Mesendoderm (in vitro differentiated cells): ENCODE measurements around the gene CHCHD3.

Experiments used
- DNase-seq: peaks from one replicate; pipeline ENCODE4 v3.0.0; 2013
- H2AK5ac ChIP-seq: 2 replicates; pipeline ENCODE4 v1.6.1; 2013; ENCODE audit warnings: low read length, inconsistent platforms
- H2BK120ac ChIP-seq: 2 replicates; pipeline ENCODE4 v1.6.1; 2013; ENCODE audit warnings: low read depth, mild to moderate bottlenecking, low read length, moderate library complexity, mixed read lengths
- H2BK15ac ChIP-seq: replicated peaks from 2 replicates; pipeline ENCODE4 v1.6.1; 2013; ENCODE audit warnings: low read depth, mild to moderate bottlenecking, moderate library complexity
- H2BK5ac ChIP-seq: 2 replicates; pipeline ENCODE4 v1.6.1; 2013; ENCODE audit warnings: low read length, inconsistent platforms
- H3K18ac ChIP-seq: 2 replicates; pipeline ENCODE4 v1.6.1; 2013; ENCODE audit warnings: mild to moderate bottlenecking, low read length, mixed read lengths
- H3K23ac ChIP-seq: one replicate; pipeline ENCODE4 v1.6.1; 2013; ENCODE audit warnings: low read length
- H3K27ac ChIP-seq: 2 replicates; pipeline ENCODE4 v1.5.1; 2013; ENCODE audit warnings: low read depth, mild to moderate bottlenecking, inconsistent platforms, low read length, moderate library complexity
- H3K27me3 ChIP-seq: 2 replicates; pipeline ENCODE4 v1.6.1; 2013; ENCODE audit warnings: low read length, control low read depth, mild to moderate bottlenecking, inconsistent platforms; ENCODE audit not compliant: insufficient read depth, poor library complexity
- H3K36me3 ChIP-seq: 2 replicates; pipeline ENCODE4 v1.6.1; 2013; ENCODE audit warnings: low read length, inconsistent platforms; ENCODE audit not compliant: control insufficient read depth, insufficient read depth
- H3K4ac ChIP-seq: one replicate; pipeline ENCODE4 v1.6.1; 2013; ENCODE audit warnings: low read depth, mild to moderate bottlenecking, low read length, moderate library complexity
- H3K4me1 ChIP-seq: 2 replicates; pipeline ENCODE4 v1.6.1; 2013; ENCODE audit warnings: low read depth, low read length, inconsistent platforms; ENCODE audit not compliant: control insufficient read depth
- H3K4me2 ChIP-seq: 2 replicates; pipeline ENCODE4 v1.6.1; 2013; ENCODE audit warnings: low read length
- H3K4me3 ChIP-seq: 2 replicates; pipeline ENCODE4 v1.5.1; 2013; ENCODE audit warnings: mild to moderate bottlenecking, low read length
- H3K56ac ChIP-seq: one replicate; pipeline ENCODE4 v1.6.1; 2013; ENCODE audit warnings: low read length
- H3K79me1 ChIP-seq: 2 replicates; pipeline ENCODE4 v1.6.1; 2013; ENCODE audit warnings: low read length, inconsistent platforms
- H3K79me2 ChIP-seq: 2 replicates; pipeline ENCODE4 v1.6.1; 2013; ENCODE audit warnings: mild to moderate bottlenecking, low read length; ENCODE audit not compliant: control insufficient read depth, insufficient read depth
- H3K9ac ChIP-seq: 2 replicates; pipeline ENCODE4 v1.6.1; 2013; ENCODE audit warnings: low read length, inconsistent platforms
- H4K5ac ChIP-seq: one replicate; pipeline ENCODE4 v1.6.1; 2013; ENCODE audit warnings: low read length
- H4K8ac ChIP-seq: one replicate; pipeline ENCODE4 v1.6.1; 2013; ENCODE audit warnings: low read depth, mild to moderate bottlenecking, control low read depth, low read length, moderate library complexity
- WGBS: extraction: QIAGEN DNeasy Blood & Tissue Kit; methylation state at CpG from one replicate; pipeline ENCODE4 v1.1.7; 2013; ENCODE audit warnings: low lambda C conversion rate, missing lambda C conversion rate; ENCODE audit not compliant: insufficient coverage; ENCODE audit errors: extremely low coverage; 5-methylcytosine and 5-hydroxymethylcytosine counted together

Gene CHCHD3

DNA sequence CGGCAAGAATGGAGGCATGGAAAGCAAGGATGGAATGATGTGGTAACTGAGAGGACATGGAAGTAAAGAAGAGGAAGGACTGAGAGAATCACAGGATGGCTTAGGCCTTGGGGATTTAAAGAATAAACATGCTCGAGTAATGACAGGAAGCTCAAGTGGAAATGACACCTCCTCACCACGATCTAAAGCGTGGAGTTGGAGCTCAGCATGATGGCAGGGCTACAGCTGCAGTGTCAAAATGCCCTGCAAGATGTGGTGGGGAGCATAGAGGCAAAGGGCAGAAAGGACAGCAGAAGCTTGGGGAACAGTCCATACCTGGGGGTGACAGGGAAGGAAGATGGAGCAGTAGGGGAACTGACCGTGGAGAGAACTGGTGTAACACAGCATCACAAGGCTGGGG lies 276.1 kb downstream of the CHCHD3 start:
- no peak overlapping the region for H3K18ac ChIP-seq
- no CpG with 5 or more reads among the region's 5 CpGs for WGBS
- no peak overlapping the region for H3K4me3 ChIP-seq
- no peaks in the 10 kb centered on the region for H3K36me3 ChIP-seq
- no peak overlapping the region for H4K5ac ChIP-seq
- no peak overlapping the region for H2BK120ac ChIP-seq
- no peak overlapping the region for H3K4me2 ChIP-seq
- no peak overlapping the region for H3K23ac ChIP-seq
- no peak overlapping the region for H4K8ac ChIP-seq
- H2AK5ac ChIP-seq, result no peak overlapping the region
- no peak overlapping the region for H3K56ac ChIP-seq
- DNase-seq, result no peak
- no peak overlapping the region for H3K27ac ChIP-seq
- H3K79me2 ChIP-seq, result no peaks in the 10 kb centered on the region
- H3K4me1 ChIP-seq, result no peaks in the 10 kb centered on the region
- no peak overlapping the region for H2BK5ac ChIP-seq
- H3K9ac ChIP-seq, result no peak overlapping the region
- no peak overlapping the region for H3K4ac ChIP-seq
- no peaks in the 10 kb centered on the region for H3K79me1 ChIP-seq
- H2BK15ac ChIP-seq, result no peak overlapping the region
- H3K27me3 ChIP-seq, result no peaks in the 10 kb centered on the region

DNA sequence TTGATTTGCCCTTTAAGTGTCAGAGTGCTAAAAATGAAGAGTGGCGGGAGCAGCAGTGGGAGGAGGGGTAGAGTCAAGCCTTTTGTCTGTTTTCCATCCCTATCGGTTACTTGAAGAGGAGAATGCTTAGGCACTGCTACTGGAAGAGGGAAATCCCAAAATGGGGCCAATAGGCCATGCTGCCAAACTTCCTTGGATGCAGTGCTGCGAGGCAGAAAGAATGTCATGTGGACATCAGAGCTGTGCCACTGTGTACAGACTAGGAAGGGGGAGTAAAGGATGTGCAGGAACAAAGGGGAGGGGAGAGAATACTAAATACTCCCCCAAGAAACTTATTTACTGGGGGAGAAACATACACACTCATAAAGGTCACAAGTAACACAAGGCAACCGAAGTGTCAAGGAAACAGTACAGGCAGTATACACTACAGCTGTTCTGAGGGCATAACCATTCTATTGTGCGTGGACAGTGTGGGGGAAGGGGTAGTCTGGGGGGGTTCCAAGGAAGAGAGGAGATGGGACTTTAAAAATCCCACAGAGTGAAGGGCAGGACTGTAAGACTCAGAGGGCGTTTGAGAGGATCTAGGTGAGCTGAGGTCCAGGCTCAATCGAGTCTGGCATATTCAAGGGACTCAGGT lies 276.9 kb downstream of the CHCHD3 start:
- Histone ChIP-seq H2BK120ac (no peak overlapping the region), H3K4me2 (no peak overlapping the region), H2AK5ac (no peak overlapping the region), H2BK15ac (no peak overlapping the region), H3K9ac (no peak overlapping the region), H4K8ac (no peak overlapping the region), H2BK5ac (no peak overlapping the region), H3K79me2 (no peaks in the 10 kb centered on the region), H3K27me3 (no peaks in the 10 kb centered on the region), H3K27ac (no peak overlapping the region), H3K23ac (no peak overlapping the region), H4K5ac (no peak overlapping the region), H3K4me1 (no peaks in the 10 kb centered on the region), H3K4ac (no peak overlapping the region), H3K4me3 (no peak overlapping the region), H3K36me3 (no peaks in the 10 kb centered on the region), H3K56ac (no peak overlapping the region), H3K79me1 (no peaks in the 10 kb centered on the region), H3K18ac (no peak overlapping the region)
- no CpG with 5 or more reads among the region's 7 CpGs for WGBS
- no peak for DNase-seq

DNA sequence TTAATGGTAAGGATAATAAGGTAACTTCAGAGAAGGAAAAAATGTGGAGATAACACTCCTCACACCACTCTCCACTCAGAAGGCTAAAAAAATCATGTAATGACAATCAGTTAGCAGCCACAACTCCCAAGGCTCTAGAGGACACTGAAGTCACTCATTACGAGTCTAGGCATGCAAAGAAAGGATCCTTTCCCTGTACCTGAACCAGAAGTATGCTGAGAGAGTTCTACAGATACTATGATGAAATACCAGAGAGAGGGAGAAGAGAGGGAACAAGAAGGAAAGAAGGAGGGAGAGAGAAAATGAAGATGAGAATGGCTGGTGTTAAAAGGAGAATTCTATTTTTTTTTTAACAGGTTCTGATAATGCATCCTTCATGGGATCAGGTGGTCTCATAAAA lies 281.4 kb downstream of the CHCHD3 start:
- Histone ChIP-seq H3K79me2 (no peaks in the 10 kb centered on the region), H4K5ac (no peak overlapping the region), H3K9ac (no peak overlapping the region), H3K27ac (no peak overlapping the region), H2BK5ac (no peak overlapping the region), H3K36me3 (no peaks in the 10 kb centered on the region), H3K18ac (no peak overlapping the region), H3K79me1 (no peaks in the 10 kb centered on the region), H3K4me1 (no peaks in the 10 kb centered on the region), H3K23ac (no peak overlapping the region), H2AK5ac (no peak overlapping the region), H3K4me3 (no peak overlapping the region), H3K4ac (no peak overlapping the region), H3K27me3 (no peaks in the 10 kb centered on the region), H2BK15ac (no peak overlapping the region), H2BK120ac (no peak overlapping the region), H4K8ac (no peak overlapping the region), H3K4me2 (no peak overlapping the region), H3K56ac (no peak overlapping the region)
- no CpG with 5 or more reads among the region's 1 CpG for WGBS
- no peak for DNase-seq

DNA sequence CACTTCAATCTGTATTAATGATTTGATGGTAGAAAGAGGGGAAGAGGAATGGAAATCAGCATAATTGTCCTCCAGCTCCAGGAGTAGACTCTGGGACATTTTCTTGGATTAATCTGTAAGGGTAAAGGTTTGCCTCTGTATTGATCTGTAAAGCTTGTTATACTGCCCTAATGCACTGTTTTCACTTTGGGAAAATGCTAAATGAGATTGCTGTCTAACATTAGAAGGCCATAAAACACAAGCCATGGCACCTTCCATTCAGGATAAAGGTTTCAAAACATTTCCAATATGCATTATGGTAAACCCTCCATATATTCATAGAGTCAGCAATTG lies 282.8 kb downstream of the CHCHD3 start:
- no peak overlapping the region for H2BK15ac ChIP-seq
- H3K4me2 ChIP-seq, result no peak overlapping the region
- H3K36me3 ChIP-seq, result no peaks in the 10 kb centered on the region
- H3K4ac ChIP-seq, result no peak overlapping the region
- H3K9ac ChIP-seq, result no peak overlapping the region
- no peaks in the 10 kb centered on the region for H3K27me3 ChIP-seq
- H3K18ac ChIP-seq, result no peak overlapping the region
- no peak overlapping the region for H4K5ac ChIP-seq
- no peak overlapping the region for H3K23ac ChIP-seq
- H3K79me2 ChIP-seq, result no peaks in the 10 kb centered on the region
- H2BK5ac ChIP-seq, result no peak overlapping the region
- DNase-seq, result no peak
- no peak overlapping the region for H2AK5ac ChIP-seq
- H4K8ac ChIP-seq, result no peak overlapping the region
- H3K27ac ChIP-seq, result no peak overlapping the region
- no peak overlapping the region for H2BK120ac ChIP-seq
- H3K56ac ChIP-seq, result no peak overlapping the region
- no peaks in the 10 kb centered on the region for H3K4me1 ChIP-seq
- H3K4me3 ChIP-seq, result no peak overlapping the region
- no peaks in the 10 kb centered on the region for H3K79me1 ChIP-seq

DNA sequence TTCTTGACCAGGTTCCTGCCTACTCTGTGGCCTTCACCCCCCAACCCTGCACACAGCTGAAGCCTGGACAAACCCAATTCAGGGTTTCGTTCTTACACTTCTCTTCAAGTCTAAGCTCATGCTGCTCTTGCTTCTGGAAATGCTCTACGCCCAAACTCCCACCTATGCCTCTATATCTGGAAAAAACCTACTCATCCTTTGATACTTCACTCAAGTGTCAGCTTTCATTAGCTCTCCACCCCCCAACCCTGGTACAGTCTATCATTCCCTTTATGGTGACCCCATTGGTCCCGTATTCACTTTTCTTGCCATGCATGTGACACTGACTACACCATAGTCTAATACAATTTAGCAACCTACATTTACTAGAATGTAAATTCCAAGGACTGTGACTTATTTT lies 284.7 kb downstream of the CHCHD3 start:
- H3K79me2 ChIP-seq, result no peaks in the 10 kb centered on the region
- H3K4me2 ChIP-seq, result no peak overlapping the region

DNA sequence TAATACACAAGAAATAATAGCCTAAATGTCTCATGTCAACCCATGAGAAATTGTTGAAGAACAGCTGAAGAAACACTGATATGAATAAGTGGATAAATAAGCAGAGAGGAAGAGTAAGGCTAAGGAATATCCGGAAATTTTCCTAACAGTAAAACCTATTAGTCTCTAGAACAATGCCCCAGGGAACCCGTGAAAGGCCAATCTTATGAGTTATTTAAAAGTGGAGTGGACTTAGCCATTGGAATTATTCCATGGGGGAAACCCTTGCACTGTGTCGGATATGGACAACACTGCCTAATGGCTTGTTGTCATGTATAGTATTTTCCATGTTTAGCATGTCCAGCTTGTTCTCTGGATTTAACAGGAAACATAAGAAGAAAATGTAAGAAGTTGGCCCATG lies 288.4 kb downstream of the CHCHD3 start:
- H3K56ac ChIP-seq, result no peak overlapping the region
- H3K27ac ChIP-seq, result no peak overlapping the region
- no CpG with 5 or more reads among the region's 3 CpGs for WGBS

More for the DNA sequence above, 284.7 kb downstream of the CHCHD3 start:
- no peak overlapping the region for H2BK15ac ChIP-seq
- H4K8ac ChIP-seq, result no peak overlapping the region
- H3K56ac ChIP-seq, result no peak overlapping the region
- no peaks in the 10 kb centered on the region for H3K27me3 ChIP-seq
- no peak overlapping the region for H2AK5ac ChIP-seq
- no peak overlapping the region for H3K23ac ChIP-seq
- WGBS, result no CpG with 5 or more reads among the region's 3 CpGs
- H3K9ac ChIP-seq, result no peak overlapping the region
- no peak overlapping the region for H4K5ac ChIP-seq
- no peak for DNase-seq
- no peak overlapping the region for H3K4ac ChIP-seq
- H3K36me3 ChIP-seq, result no peaks in the 10 kb centered on the region
- H3K4me1 ChIP-seq, result no peaks in the 10 kb centered on the region
- no peaks in the 10 kb centered on the region for H3K79me1 ChIP-seq
- H3K18ac ChIP-seq, result no peak overlapping the region
- H2BK120ac ChIP-seq, result no peak overlapping the region
- no peak overlapping the region for H2BK5ac ChIP-seq
- no peak overlapping the region for H3K4me3 ChIP-seq
- no peak overlapping the region for H3K27ac ChIP-seq

More for the DNA sequence above, 288.4 kb downstream of the CHCHD3 start:
- no peaks in the 10 kb centered on the region for H3K27me3 ChIP-seq
- H3K36me3 ChIP-seq, result no peaks in the 10 kb centered on the region
- no peak overlapping the region for H2BK15ac ChIP-seq
- no peak overlapping the region for H3K23ac ChIP-seq
- H2BK120ac ChIP-seq, result no peak overlapping the region
- H2BK5ac ChIP-seq, result no peak overlapping the region
- H3K79me1 ChIP-seq, result no peaks in the 10 kb centered on the region
- no peak overlapping the region for H4K8ac ChIP-seq
- no peak overlapping the region for H3K4ac ChIP-seq
- peaks cover 5% of the 10 kb centered on the region for H3K4me1 ChIP-seq
- DNase-seq, result no peak
- no peak overlapping the region for H2AK5ac ChIP-seq
- H3K9ac ChIP-seq, result no peak overlapping the region
- no peak overlapping the region for H3K4me2 ChIP-seq
- no peak overlapping the region for H4K5ac ChIP-seq
- H3K79me2 ChIP-seq, result no peaks in the 10 kb centered on the region
- H3K18ac ChIP-seq, result no peak overlapping the region
- no peak overlapping the region for H3K4me3 ChIP-seq
